ENCODE results near the gene NCAM1. TPM values are rescaled to one million over a fixed set of nuclear protein-coding genes. Genes with fewer than 3 reads are reported as not detected.

NCAM1 gene
- total RNA-seq, 1 experiment from 2014 or later: 0.22 TPM

DNA sequence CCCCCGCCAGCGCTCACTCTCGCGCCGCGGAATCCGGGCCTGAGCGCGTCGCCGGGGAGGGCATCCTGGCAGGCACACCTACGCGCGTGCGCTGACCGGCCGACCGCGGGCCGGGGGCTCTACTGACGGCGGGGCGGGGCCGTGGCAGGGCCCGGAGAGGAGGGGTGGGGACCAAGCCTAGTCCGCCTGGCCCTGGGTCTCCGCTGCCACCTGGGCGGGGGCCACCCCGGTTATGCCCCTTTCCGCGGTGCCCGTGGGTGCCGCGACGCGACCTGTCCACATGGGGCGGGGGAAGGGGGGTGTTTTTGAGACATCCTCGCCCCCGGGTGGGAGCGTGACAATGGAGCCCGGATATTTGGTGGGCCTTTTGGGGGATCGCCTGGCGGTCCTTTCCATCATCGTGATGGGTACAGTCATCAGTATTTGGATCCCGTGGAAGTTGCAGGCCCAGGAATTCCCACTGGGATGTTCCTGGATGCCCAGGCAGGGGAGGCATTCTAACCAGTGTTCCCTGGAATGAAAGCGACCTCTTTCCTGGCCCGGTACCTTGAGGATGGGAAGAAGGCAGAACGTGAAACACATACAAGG lies 2.2 kb downstream of the NCAM1 start:
- peaks cover 0 to 6% of the 10 kb centered on the region in 2 experiments; a peak in 2 of 4 replicates for H3K4me1 ChIP-seq (ENCODE audit: control insufficient read depth in 1 of 2, insufficient read depth in 2 of 2, low read length in 2 of 2)
- ChIA-PET POLR2A (no interaction called here), CTCF (no interaction called here), RAD21 (ENCODE audit: low non-redundant PET in 1 of 2, low total read pairs in 2 of 2, uncharacterized antibody in 2 of 2, unreplicated experiment in 2 of 2) (no interaction called here)
- no peaks in the 10 kb centered on the region for H4K20me1 ChIP-seq (ENCODE audit: insufficient read depth)
- ATAC-seq (no peak), DNase-seq (ENCODE audit: low read depth, low spot score) (no peak)
- no peak overlapping the region for H2AFZ ChIP-seq (ENCODE audit: low read depth, low read length, poor library complexity, severe bottlenecking)
- H3K27ac ChIP-seq (ENCODE audit: low read depth, low read length): no peak overlapping the region
- H3K9me3 ChIP-seq (ENCODE audit: control insufficient read depth in 1 of 2, insufficient read depth in 1 of 2, low read depth in 1 of 2, low read length in 2 of 2): no peaks in the 10 kb centered on the region
- H3K36me3 ChIP-seq (ENCODE audit: control insufficient read depth in 1 of 2, insufficient read depth in 2 of 2, low read length in 2 of 2): no peaks in the 10 kb centered on the region
- no peaks in the 10 kb centered on the region for H3K79me2 ChIP-seq (ENCODE audit: insufficient read depth, low read length)
- no peak overlapping the region for H3K9ac ChIP-seq (ENCODE audit: low read length)
- no peaks in the 10 kb centered on the region for H3K9me2 ChIP-seq (ENCODE audit: insufficient read depth)
- intact Hi-C loops (cut with micrococcal nuclease): no loop called here
- no peak overlapping the region for H3K4me3 ChIP-seq (replicated peaks in 1 of 2; ENCODE audit: low read depth in 1 of 2, low read length in 2 of 2)
- H3K27me3 ChIP-seq (ENCODE audit: insufficient read depth, low read length): peaks cover 38% of the 10 kb centered on the region
- TF ChIP-seq ELF1 (IDR thresholded peaks at IDR 0.05; ENCODE audit: borderline replicate concordance, low read depth) (no peak), SRF (IDR thresholded peaks at IDR 0.05; ENCODE audit: low read depth) (no peak), REST (IDR thresholded peaks at IDR 0.05; ENCODE audit: low read depth) (no peak), SIN3A (IDR thresholded peaks at IDR 0.05; ENCODE audit: low read depth) (no peak)
- TF ChIP-seq, protein P1, sequence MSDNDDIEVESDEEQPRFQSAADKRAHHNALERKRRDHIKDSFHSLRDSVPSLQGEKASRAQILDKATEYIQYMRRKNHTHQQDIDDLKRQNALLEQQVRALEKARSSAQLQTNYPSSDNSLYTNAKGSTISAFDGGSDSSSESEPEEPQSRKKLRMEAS (IDR thresholded peaks at IDR 0.05): no peak
- BruUV-seq (replicated peaks): no TSS peak
- H3K4me2 ChIP-seq (ENCODE audit: low read length): no peak overlapping the region

DNA sequence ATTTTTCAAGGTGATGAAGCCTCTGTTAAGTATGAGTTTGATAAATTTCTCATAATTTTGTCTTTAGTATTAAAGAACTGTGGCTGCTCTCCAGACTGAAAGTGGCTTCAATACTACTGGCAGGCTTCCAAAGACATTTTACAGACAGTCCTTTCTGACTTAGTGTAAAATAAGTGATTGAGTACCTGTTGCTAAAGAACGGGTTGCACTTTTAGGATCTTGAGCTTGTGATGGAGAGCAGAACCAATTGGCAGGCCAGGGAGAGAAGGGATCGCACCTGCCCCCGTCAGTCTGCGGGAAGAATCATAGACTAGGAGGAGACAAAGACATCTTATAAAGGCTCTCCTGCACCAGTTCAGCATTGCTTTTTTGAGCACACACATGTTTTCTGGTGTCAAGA lies 4.4 kb downstream of the NCAM1 start:
- H3K4me2 ChIP-seq (ENCODE audit: low read length): no peak overlapping the region
- no peaks in the 10 kb centered on the region for H3K36me3 ChIP-seq (ENCODE audit: control insufficient read depth in 1 of 2, insufficient read depth in 2 of 2, low read length in 2 of 2)
- ChIA-PET CTCF (interaction anchor here (1.0 kb wide), 1 partner anchor 324 kb away, joined by 3 read pairs; no protein-coding TSS in a partner anchor), RAD21 (ENCODE audit: low non-redundant PET in 1 of 2, low total read pairs in 2 of 2, uncharacterized antibody in 2 of 2, unreplicated experiment in 2 of 2) (no interaction called here), POLR2A (no interaction called here)
- H3K27ac ChIP-seq (ENCODE audit: low read depth, low read length): no peak overlapping the region
- H3K4me3 ChIP-seq (replicated peaks in 1 of 2; ENCODE audit: low read depth in 1 of 2, low read length in 2 of 2): no peak overlapping the region
- no peak overlapping the region for H2AFZ ChIP-seq (ENCODE audit: low read depth, low read length, poor library complexity, severe bottlenecking)
- no peaks in the 10 kb centered on the region for H3K9me2 ChIP-seq (ENCODE audit: insufficient read depth)
- intact Hi-C loops (cut with micrococcal nuclease): no loop called here
- peaks cover 0 to 6% of the 10 kb centered on the region in 2 experiments; a peak in 2 of 4 replicates for H3K4me1 ChIP-seq (ENCODE audit: control insufficient read depth in 1 of 2, insufficient read depth in 2 of 2, low read length in 2 of 2)
- TF ChIP-seq POLR2AphosphoS5 (IDR thresholded peaks at IDR 0.05; ENCODE audit: low read depth, low read length) (no peak), POLR2A (IDR thresholded peaks at IDR 0.05; ENCODE audit: borderline replicate concordance, extremely low read depth, insufficient read depth, insufficient read length) (no peak), FOSL1 (IDR thresholded peaks at IDR 0.05; ENCODE audit: low read depth) (no peak), EGR1 (IDR thresholded peaks at IDR 0.05; ENCODE audit: low read depth) (no peak), SP1 (IDR thresholded peaks at IDR 0.05; ENCODE audit: low read depth) (no peak), YY1 (IDR thresholded peaks at IDR 0.05; ENCODE audit: extremely low read depth, insufficient replicate concordance, low read depth, low read length) (no peak), ZNF274 (IDR thresholded peaks at IDR 0.05; ENCODE audit: low read depth, low read length) (no peak), SIN3A (IDR thresholded peaks at IDR 0.05; ENCODE audit: low read depth) (no peak), ZFX (IDR thresholded peaks at IDR 0.05) (no peak), CEBPB (IDR thresholded peaks at IDR 0.05; ENCODE audit: low read depth) (no peak)
- H4K20me1 ChIP-seq (ENCODE audit: insufficient read depth): no peaks in the 10 kb centered on the region
- H3K79me2 ChIP-seq (ENCODE audit: insufficient read depth, low read length): no peaks in the 10 kb centered on the region
- no TSS peak for BruUV-seq (replicated peaks)
- no peak for DNase-seq (ENCODE audit: low read depth, low spot score)
- ATAC-seq: no peak
- no peaks in the 10 kb centered on the region for H3K9me3 ChIP-seq (ENCODE audit: control insufficient read depth in 1 of 2, insufficient read depth in 1 of 2, low read depth in 1 of 2, low read length in 2 of 2)
- peaks cover 47% of the 10 kb centered on the region for H3K27me3 ChIP-seq (ENCODE audit: insufficient read depth, low read length)
- H3K9ac ChIP-seq (ENCODE audit: low read length): no peak overlapping the region
